HG03460 (cell line): ENCODE measurements around the gene TMC6.
"Not testable (repeated sequence)": the region's sequence is repeated elsewhere in the genome, so short reads cannot be mapped to it uniquely, and the experiment has no call there.

Source experiments
- ATAC-seq: cut with Tn5 transposase; IDR thresholded peaks from one replicate; pipeline ENCODE4 v1.9.1; 2021; ENCODE audit not compliant: unreplicated experiment

The TMC6 gene

GRCh38 chr17:78128551-78129350, at the start of gene TMC6:
Gene TMC6, minus strand, starts transcription at chr17:78128755. Its CDS starts 1,923 bp downstream, at chr17:78126832.
- ATAC-seq, result no peak

- peak; percentile 46 for ATAC-seq
These were observed 48.0 kb upstream of the TMC6 start for GRCh38 chr17:78176548-78177025.

GRCh38 chr17:78175643-78175981, 47.1 kb upstream of the TMC6 start:
- ATAC-seq, result no peak

- no peak for ATAC-seq
These were observed 46.5 kb upstream of the TMC6 start for GRCh38 chr17:78174870-78175642.

GRCh38 chr17:78174346-78174869, 45.9 kb upstream of the TMC6 start:
- ATAC-seq, result no peak

GRCh38 chr17:78173097-78173715, 44.7 kb upstream of the TMC6 start:
- ATAC-seq, result no peak

- ATAC-seq, result no peak
These were observed 43.9 kb upstream of the TMC6 start for GRCh38 chr17:78172249-78173051.

- not testable (repeated sequence) for ATAC-seq
These were observed 43.2 kb upstream of the TMC6 start for GRCh38 chr17:78171591-78172248.

GRCh38 chr17:78170692-78171590, 42.4 kb upstream of the TMC6 start:
- no peak for ATAC-seq

- ATAC-seq, result peak; percentile 36
These were observed 40.6 kb upstream of the TMC6 start for GRCh38 chr17:78168903-78169793.

- peak; percentile 52 for ATAC-seq
These were observed 39.8 kb upstream of the TMC6 start, which contains the start of gene SYNGR2 for GRCh38 chr17:78168242-78168902. Gene SYNGR2, plus strand, starts transcription at chr17:78168581. Its CDS starts 36 bp downstream, at chr17:78168617.

- ATAC-seq, result no peak
These were observed 37.9 kb upstream of the TMC6 start for GRCh38 chr17:78166416-78166815.

- ATAC-seq, result no peak
These were observed 36.4 kb upstream of the TMC6 start for GRCh38 chr17:78164748-78165607.

- ATAC-seq, result no peak
These were observed 35.6 kb upstream of the TMC6 start for GRCh38 chr17:78163881-78164747.

- peak; percentile 41 for ATAC-seq
These were observed 31.1 kb upstream of the TMC6 start for GRCh38 chr17:78159575-78160158.
